GM15510 (cell line): ENCODE data around the gene ZNF629.

ENCODE experiments used
- POLR2A ChIP-seq: IDR thresholded peaks from 3 replicates; pipeline ENCODE4 v1.6.1; 2011; ENCODE audit warnings: borderline replicate concordance; ENCODE audit not compliant: insufficient read length; ENCODE audit errors: extremely low read depth

ZNF629 gene

DNA sequence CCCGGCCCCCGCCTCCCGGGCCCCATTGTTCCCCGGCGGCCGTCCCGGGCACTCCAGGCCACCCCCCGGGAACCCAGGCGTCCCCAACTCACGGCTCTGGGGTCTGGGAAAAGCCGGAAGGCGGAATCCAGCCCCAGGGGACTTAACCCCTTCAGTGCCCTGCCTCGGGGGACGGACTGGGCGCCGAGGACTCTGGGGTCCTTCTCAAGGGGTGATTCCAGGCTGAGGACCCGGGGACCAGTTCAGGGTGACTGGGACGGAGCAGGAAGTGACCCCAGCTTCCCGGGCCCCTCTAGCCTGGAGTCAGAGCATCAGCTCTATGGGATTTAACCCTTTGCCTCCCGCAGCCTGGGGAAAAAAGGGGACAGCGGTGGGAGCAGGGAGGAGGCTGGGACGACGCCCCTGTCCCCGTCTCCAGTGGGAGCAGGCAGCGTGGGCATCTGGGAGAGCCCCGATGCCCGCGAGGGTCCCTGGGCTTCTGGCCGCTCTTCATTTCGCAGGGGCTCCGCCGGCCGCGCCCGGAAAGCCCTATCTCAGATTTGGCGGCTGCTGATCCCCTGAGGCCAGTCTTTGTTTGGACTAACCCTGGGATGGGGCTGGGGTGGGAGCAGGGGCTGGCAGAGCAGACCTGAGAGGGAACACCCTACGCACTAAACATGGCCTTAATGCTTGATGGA lies at the start of gene ZNF629:
TSS of gene ZNF629 (minus strand) at position 270 of the 677 bp plus-strand sequence. CDS start 2,723 bp downstream, outside the sequence.
- TF ChIP-seq POLR2A: no peak

DNA sequence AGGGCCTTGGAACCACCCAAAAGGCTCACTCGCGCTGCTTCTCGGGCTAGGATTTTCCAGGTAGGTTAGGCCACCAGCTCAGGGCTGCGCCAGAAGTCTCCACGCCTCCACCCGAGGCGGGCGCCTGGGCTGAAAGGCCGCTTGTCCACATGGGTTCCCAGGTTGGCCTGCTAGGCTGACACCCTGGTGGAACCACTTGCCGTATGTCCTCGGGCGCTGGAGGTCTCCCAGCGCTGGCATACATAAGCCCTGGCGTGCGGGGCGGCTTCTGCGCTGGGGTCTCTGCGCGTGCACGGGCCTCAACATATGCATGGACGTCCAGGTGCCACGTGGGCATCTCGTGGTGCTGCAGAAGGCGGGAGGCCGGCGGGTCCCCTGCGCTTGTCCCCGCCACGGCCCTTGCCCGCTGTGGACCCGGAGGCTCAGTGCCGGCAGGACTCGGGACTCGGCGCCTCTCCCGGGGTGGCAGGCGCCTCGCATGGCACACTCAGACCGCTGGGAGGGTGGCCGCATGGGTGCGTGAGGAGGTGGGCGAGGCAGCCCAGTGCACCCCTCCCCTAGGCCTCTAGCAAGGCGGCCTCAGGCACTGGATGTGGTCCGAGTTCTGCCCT lies 47.2 kb upstream of the ZNF629 start:
- TF ChIP-seq POLR2A: no peak

DNA sequence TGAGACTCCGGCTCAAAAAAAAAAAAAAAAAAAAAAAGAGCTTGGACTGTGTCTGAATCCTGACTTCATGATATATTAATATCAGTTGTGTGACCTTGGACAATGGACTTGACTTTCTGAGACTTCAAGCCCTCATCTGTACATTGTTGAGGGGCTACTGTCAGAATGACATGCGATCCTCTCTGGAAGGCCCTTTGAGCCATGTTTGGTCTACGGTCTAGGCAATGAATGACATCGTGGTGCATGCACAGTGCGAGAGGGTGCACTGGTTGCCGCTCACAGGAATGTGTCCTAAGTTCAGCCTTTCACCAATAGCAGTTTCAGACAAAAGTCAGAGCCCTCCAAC lies 43.0 kb upstream of the ZNF629 start:
- TF ChIP-seq POLR2A: no peak

DNA sequence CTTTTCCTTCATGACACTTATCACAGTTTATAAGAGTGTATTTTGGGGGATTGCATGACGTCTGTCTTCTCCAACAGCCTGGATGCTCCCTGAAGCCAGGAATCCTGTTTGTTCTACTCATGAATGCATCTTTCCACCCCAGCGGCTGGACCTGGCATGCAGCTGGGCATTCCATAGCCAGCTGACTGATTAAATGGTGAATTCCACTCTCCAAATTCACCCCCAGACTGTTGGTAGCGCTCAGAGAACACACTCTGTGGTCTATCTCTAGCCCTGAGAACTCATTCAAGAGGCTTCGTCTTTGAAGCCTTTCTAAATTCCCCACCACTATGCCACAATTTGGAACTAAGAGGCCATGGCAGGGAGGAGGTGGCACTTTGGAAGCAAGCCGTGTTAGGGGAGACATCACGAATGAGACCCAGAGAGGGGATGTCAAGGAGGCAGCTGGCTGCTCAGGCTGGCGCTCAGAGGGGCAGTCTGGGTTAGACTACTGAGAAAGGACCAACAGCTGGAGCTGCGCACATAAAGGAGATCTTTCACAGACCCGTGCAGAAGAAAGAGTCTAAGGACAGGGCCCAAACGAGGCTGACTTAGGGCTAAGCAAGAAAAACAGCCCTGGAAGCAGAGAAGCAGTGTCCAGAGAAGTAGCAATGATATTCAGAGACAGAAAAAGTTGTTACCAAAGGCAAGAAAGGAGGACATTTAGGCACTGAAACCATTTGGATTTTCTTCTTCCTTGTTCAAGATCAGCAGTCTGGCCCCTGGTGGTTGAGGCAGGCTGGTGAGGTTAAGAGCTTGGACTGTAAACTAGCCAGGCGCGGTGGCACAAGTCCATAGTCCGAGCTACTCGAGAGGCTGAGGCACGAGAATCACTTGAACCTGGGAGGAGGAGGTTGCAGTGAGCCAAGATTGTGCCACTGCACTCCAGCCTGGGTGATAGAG lies 42.4 kb upstream of the ZNF629 start:
- TF ChIP-seq POLR2A: no peak

DNA sequence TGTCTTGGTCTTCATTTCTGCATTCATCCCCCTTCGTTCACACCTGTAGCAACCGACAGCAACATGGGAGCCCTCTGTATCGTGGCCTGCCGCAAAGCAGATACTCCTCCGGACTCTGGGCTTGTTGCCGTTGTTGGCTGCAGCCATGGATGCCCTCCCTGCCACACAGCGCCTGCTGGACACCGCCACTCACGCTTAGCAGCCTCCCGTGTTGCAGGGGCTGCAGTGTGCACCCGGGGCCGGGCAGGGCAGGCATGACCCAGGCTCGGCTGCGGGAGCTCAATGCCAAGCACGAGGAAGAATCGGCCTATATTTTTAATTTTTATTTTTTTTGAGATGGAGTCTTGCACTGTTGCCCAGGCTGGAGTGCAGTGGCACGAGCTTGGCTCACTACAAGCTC lies 34.9 kb upstream of the ZNF629 start:
- TF ChIP-seq POLR2A: no peak

DNA sequence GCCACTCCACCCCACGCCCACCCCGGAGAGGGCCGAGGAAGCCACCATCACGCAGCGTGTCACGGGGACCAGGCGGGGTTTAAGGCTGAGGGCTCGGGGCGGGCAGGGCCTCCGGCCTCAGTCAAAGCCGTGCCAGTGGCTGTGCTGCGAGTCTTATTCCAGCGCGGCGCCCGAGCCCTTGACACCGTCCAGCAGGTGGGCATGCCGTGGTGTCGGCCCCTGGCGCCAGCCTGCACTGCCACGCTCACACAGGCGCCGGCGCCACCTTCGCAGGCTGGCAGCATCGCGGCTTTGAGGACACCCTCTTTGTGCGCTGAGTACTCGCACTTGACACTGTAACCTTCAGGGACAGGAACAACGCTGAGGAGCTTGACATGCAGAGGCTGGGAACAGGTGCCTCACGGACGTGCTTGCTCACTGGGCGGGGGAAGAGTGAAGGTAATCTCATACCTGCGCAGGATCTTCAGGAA lies 34.0 kb upstream of the ZNF629 start:
- TF ChIP-seq POLR2A: no peak

GRCh38 chr16:30816769-30817168 lies 29.8 kb upstream of the ZNF629 start:
- TF ChIP-seq POLR2A: no peak

DNA sequence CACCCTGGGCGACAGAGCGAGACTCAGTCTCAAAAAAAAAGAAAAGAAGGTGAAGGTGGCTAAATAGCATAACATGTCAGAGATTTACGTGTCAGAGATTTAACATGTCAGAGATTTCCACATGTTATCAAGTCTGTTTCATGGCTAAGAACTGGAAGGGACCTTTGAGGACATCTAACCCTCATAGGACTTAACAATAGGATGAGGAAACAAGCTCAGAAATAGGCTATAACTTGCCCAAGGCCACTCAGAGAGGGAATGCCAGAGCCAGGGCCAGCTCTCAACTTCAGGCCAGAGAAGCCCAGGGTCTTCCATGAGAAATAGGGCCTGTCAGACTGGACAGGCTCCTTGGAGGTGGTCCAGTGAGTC lies 26.8 kb upstream of the ZNF629 start:
- TF ChIP-seq POLR2A: no peak

GRCh38 chr16:30808146-30808545 lies 21.1 kb upstream of the ZNF629 start:
- TF ChIP-seq POLR2A: no peak

- TF ChIP-seq POLR2A: no peak
Measured at GRCh38 chr16:30805370-30806169, 18.6 kb upstream of the ZNF629 start.

- TF ChIP-seq POLR2A: no peak
Measured at GRCh38 chr16:30805056-30805369, 18.0 kb upstream of the ZNF629 start.

GRCh38 chr16:30802936-30803335 lies 15.9 kb upstream of the ZNF629 start:
- TF ChIP-seq POLR2A: no peak

- no peak for TF ChIP-seq POLR2A
Measured at GRCh38 chr16:30797670-30798309, 10.8 kb upstream of the ZNF629 start.

- no peak for TF ChIP-seq POLR2A
Measured at GRCh38 chr16:30794634-30795033, 7.6 kb upstream of the ZNF629 start.

GRCh38 chr16:30793508-30794069 lies 6.6 kb upstream of the ZNF629 start:
- TF ChIP-seq POLR2A: no peak
